Measurements from ENCODE around the gene ZNF205.

ZNF205 gene

DNA sequence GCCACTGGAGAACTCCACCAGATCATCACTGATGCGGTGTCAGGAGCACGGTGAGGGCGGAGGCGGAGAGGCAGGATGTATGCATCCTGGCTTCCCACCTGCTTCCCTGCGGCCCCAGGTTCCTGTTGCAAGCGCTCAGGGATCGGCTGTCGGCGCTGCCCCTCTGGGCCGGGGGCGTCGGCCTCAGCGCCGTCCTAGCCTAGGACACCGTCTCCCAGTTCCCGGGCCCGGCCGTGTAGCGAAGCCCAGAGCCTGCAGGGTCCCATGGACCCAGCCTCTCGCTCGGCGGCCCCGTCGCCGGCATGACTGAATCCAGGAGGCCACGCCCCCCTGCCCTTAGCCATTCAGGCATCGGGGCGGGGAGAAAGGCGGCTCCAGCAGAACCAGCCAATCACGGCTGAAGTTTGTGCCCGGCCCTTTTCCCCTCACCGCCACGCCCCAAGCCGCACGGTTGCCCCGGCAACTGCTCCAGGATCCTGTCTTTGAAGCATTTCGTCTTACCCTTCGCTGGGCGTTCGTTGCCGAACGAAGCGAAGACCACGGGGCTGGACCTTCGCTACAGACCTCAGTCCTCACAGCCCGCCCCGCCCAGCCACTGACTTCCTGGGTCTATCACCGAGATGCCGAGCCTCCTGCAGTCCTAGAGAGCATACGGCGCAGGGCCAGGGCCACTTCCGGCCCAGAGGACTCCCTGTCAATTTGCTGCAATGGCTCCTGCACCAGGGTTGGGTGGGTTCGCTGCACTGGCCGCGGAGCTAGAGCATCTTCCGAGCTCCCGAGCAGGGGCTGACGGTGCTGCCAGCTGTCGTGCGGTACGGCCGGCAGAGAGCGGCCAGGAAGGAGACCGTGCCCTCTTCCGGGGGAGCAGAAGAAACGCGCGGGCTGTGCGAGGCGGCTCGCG, 11.8 kb downstream of the ZNF205 start:
- peak overlapping the region; percentile 0 for H3K9ac ChIP-seq
- peak overlapping the region; percentile 98 for H3K4me2 ChIP-seq (ENCODE audit: low read length)
- TF ChIP-seq, protein P1, sequence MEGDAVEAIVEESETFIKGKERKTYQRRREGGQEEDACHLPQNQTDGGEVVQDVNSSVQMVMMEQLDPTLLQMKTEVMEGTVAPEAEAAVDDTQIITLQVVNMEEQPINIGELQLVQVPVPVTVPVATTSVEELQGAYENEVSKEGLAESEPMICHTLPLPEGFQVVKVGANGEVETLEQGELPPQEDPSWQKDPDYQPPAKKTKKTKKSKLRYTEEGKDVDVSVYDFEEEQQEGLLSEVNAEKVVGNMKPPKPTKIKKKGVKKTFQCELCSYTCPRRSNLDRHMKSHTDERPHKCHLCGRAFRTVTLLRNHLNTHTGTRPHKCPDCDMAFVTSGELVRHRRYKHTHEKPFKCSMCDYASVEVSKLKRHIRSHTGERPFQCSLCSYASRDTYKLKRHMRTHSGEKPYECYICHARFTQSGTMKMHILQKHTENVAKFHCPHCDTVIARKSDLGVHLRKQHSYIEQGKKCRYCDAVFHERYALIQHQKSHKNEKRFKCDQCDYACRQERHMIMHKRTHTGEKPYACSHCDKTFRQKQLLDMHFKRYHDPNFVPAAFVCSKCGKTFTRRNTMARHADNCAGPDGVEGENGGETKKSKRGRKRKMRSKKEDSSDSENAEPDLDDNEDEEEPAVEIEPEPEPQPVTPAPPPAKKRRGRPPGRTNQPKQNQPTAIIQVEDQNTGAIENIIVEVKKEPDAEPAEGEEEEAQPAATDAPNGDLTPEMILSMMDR (IDR thresholded peaks at IDR 0.05), result peak; percentile 19
- H2AFZ ChIP-seq, result peak overlapping the region; percentile 94
- H3K36me3 ChIP-seq (ENCODE audit: control insufficient read depth, insufficient read depth, low read length), result no peaks in the 10 kb centered on the region
- no peaks in the 10 kb centered on the region for H3K79me2 ChIP-seq
- H3K4me1 ChIP-seq, result peaks cover 11% of the 10 kb centered on the region
- H3K9me3 ChIP-seq (ENCODE audit: control insufficient read depth, low read length), result no peaks in the 10 kb centered on the region
- no peaks in the 10 kb centered on the region for H3K27me3 ChIP-seq (ENCODE audit: control insufficient read depth, insufficient read depth, low read length)
- peak overlapping the region; percentile 75 for H3K27ac ChIP-seq
- peak overlapping the region; percentile 77 for H3K4me3 ChIP-seq (ENCODE audit: low read depth, low read length)

DNA sequence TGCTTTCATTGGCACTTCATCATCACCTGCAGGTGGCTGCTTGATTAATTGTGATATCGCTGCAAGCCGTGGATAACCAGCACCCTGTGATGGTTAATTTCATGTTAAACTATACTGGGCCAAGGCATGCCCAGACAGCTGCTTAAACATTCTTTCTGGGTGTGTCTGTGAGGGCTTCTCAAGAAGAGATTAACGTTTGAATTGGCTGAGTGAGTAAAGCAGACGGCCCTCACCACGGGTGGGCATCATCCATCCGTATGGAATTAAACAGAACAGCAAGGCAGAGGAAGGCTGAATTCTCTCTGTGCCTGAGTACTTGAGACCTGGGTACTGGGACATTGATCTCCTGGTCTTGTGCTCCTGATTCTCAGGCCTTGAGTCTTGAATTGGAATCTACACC, 15.4 kb downstream of the ZNF205 start:
- H3K27me3 ChIP-seq (ENCODE audit: control insufficient read depth, insufficient read depth, low read length), result no peaks in the 10 kb centered on the region
- H3K36me3 ChIP-seq (ENCODE audit: control insufficient read depth, insufficient read depth, low read length), result no peaks in the 10 kb centered on the region
- peaks cover 16% of the 10 kb centered on the region for H3K4me1 ChIP-seq
- no peak overlapping the region for H3K9ac ChIP-seq
- no peak overlapping the region for H3K4me2 ChIP-seq (ENCODE audit: low read length)
- no peak overlapping the region for H3K4me3 ChIP-seq (ENCODE audit: low read depth, low read length)
- peaks cover 6% of the 10 kb centered on the region for H3K79me2 ChIP-seq
- H3K27ac ChIP-seq, result no peak overlapping the region
- H3K9me3 ChIP-seq (ENCODE audit: control insufficient read depth, low read length), result no peaks in the 10 kb centered on the region
- TF ChIP-seq, protein P1 (IDR thresholded peaks at IDR 0.05), result no peak
- H2AFZ ChIP-seq, result no peak overlapping the region

DNA sequence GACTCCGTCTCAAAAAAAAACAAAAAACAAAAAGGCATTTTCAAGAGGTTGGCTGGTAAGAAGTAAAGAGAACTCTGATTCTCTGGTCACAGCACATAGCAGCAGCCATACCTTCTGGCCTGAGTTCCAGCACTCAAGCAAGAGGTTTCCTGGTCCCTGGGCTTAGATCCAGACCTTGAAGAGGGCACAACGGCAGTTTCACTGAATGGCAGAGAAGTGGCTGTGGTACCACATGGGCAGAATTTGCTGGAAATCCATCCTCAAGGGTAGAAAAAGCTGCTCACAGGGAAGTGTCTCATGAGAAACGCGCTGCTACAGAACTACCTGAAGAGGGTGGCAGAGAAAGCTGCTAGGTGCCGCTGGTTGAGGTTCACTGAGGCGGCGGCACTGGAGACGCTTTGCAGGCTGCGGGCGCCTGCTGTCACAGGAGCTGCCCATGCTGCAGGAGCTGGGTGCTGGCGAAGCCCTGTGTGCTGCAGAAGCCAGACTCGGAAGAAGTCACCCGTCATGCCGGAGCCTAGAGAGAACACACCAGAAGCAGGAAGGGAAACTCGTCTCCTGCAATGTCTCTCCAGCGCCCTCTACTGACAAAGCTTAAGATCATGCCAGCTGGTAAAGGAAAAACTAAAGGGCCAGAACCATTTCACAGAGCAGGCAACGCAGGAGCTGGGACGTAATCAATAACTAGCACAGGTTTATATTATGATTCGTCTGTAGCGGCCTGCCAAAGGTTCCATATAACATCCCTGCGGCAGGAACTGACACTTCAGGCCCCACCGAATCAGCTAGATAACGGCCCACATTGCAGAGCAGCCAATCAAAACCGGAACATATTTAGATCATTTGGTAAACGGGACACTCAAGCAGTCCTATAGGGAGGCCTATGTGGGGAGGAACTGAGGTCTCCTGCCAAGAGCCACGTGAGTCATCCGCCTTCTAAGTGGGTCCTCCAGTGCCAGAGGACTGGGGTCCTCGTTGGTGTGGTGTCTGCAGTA, 17.0 kb downstream of the ZNF205 start:
- Histone ChIP-seq H3K4me2 (ENCODE audit: low read length) (peak overlapping the region; percentile 36), H3K27me3 (ENCODE audit: control insufficient read depth, insufficient read depth, low read length) (no peaks in the 10 kb centered on the region), H3K27ac (peak overlapping the region; percentile 80), H3K36me3 (ENCODE audit: control insufficient read depth, insufficient read depth, low read length) (no peaks in the 10 kb centered on the region), H3K9ac (no peak overlapping the region), H3K79me2 (peaks cover 17% of the 10 kb centered on the region), H3K9me3 (ENCODE audit: control insufficient read depth, low read length) (no peaks in the 10 kb centered on the region), H2AFZ (peak overlapping the region; percentile 76), H3K4me1 (peaks cover 16% of the 10 kb centered on the region), H3K4me3 (ENCODE audit: low read depth, low read length) (peak overlapping the region; percentile 23)
- TF ChIP-seq, protein P1 (IDR thresholded peaks at IDR 0.05), result peak; percentile 95

DNA sequence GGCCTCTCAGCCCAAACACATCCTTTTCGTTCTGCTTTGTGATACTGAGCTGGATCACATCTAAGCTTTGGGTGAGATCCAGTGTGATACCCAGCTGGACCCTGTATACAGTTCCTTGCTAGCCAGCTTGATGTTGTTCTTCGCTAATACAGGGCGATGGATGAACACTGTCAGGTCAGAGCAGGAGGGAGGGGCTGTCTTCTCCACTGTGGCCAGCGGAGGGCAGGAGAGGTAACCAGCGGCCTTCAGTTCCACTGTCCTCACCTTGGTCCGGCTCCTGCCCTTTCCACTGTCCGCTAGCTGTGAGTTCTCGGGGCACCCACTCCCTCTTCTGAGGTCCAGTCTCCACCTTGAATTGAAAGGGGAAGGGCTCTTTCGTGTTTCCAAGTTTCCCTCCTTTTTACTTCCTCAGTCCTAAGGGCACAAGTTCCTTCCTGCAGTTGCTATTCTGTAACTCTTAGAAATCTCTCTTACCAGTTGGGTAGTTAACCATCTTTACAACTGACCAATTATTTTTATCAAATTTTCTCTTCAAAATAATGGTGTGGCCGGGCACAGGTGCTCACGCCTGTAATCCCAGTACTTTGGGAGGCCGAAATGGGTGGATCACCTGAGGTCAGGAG, 19.5 kb downstream of the ZNF205 start:
- Histone ChIP-seq H2AFZ (no peak overlapping the region), H3K27ac (no peak overlapping the region), H3K9ac (no peak overlapping the region), H3K9me3 (ENCODE audit: control insufficient read depth, low read length) (no peaks in the 10 kb centered on the region), H3K4me1 (peaks cover 13% of the 10 kb centered on the region), H3K79me2 (peaks cover 19% of the 10 kb centered on the region), H3K27me3 (ENCODE audit: control insufficient read depth, insufficient read depth, low read length) (no peaks in the 10 kb centered on the region), H3K4me2 (ENCODE audit: low read length) (no peak overlapping the region), H3K36me3 (ENCODE audit: control insufficient read depth, insufficient read depth, low read length) (no peaks in the 10 kb centered on the region), H3K4me3 (ENCODE audit: low read depth, low read length) (no peak overlapping the region)
- TF ChIP-seq, protein P1 (IDR thresholded peaks at IDR 0.05), result peak; percentile 53

Data from parathyroid adenoma (tissue), 2 donors.